KBM-7 (cell line): ENCODE measurements around the gene BDNF.

Experiments
- DNase-seq: peaks from one replicate; pipeline ENCODE4 v3.0.0-alpha.2; 2015
- in situ Hi-C: fragments of 300-500 bp; cut with MboI; formaldehyde crosslinking; loops from 2 replicates; pipeline ENCODE4 v1.14.3; 2020; ENCODE audit warnings: low sequenced_read_pairs, low pct_unique_long_range_greater_than_20kb, mixed read lengths

The BDNF gene

DNA sequence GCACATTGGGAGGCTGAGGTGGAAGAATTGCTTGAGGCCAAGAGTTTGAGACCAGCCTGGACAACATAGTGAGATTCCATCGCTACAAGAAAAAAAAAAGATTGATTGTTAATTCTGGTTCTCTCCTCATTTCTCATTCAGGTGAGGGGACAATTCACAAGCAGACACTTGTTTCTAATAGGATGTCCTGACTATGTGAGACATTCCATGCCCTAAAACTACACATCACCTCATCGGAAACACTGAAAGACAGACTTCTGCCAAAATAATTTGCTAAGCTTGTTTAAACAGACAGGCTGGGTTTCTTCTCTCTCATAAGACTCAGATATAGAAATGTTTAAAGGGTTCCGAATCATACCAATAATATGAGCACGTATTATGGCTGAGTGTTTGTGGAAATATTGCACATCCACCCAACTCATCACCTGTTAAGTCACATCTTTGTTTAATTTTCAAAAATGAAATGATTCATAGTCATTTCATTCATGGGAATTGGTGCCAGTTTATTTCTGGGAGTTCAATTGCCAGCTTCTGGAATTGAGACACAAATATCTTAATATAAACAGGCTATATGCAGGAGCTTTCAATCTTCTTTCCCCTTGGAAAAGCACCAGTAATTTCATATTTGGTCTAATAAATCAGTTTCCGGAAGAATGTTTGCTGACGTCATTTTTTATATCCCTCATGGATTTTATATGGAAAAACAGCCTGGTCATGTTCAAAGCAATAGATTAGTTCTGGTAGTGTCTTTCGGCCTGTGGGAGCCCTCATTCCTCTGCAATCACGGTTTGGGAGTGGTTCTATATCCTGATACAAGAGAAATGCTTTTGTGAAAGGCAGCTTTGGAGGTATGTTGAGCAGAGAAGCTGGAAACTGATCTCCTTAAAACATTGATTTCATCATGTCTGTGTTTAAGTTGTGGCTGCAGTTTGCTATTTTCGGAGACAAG is 87.0 kb downstream of the BDNF start:
- DNase-seq, result no peak
- in situ Hi-C loops, result no loop called here

- in situ Hi-C loops, result no loop called here
- no peak for DNase-seq
Measured at GRCh38 chr11:27611947-27612455, 88.3 kb downstream of the BDNF start.

DNA sequence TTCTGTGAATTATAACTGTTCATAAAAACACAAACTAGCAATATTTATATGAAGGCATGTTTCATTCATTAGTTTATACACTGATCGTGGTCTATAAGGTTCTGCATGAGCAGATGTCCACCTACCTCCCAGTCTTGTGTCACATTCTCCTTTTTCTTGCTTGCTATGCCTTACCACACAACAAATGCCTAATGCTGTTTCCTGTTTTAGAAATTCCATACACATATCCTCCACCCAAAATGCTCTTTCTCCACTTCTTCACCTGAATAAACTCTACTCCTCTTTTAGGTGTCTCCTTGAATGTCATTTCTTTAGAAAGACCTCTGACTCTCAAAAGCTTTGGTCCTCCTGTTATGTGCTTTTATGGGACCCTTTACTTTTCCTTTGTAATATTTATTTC is 88.9 kb downstream of the BDNF start:
- in situ Hi-C loops, result no loop called here
- DNase-seq, result no peak

DNA sequence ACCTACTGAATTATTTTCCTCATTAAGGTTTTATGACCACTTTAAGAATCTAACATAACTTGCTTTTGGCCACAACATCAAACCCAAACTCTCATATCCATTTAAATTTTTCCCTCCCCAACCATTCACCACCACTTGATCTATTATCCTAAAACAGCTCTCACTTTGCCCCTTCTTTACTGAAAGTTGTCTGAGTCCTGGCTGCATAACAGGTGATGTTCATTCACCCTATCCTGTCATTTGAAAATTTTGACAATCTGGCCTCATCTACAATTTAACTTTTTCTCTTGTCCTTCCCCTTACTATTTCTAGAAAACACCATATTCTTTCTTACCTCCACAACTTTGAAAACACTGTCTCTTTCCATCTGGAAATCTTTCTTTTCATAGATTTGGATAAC is 89.3 kb downstream of the BDNF start:
- in situ Hi-C loops, result no loop called here
- no peak for DNase-seq

- in situ Hi-C loops, result no loop called here
- DNase-seq, result no peak
Measured at GRCh38 chr11:27610280-27610679, 90.0 kb downstream of the BDNF start.

- no peak for DNase-seq
- in situ Hi-C loops, result no loop called here
Measured at GRCh38 chr11:27608951-27609350, 91.3 kb downstream of the BDNF start.

DNA sequence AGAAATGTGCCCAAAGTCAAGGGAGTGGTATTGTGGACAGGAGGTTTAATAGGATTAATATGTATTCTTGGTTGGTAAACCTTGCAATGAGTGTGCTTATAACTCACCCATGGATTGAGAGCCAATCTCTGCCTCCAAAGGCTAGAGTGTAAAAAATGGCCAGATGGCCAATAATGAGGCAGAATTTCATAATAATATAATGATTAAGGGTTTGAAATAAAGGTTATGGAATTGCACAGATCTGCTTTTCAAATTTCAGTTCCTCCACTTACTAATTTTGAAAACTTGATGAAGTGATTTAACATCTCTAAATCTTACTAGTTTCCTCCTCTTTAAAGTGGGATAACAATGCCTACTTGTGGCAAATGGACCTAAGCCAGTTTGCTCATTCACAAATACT is 94.8 kb downstream of the BDNF start:
- no peak for DNase-seq
- in situ Hi-C loops, result no loop called here
